ENCODE measurements around the gene SNRNP25.
"Not testable (repeated sequence)": the region's sequence is repeated elsewhere in the genome, so short reads cannot be mapped to it uniquely, and the experiment has no call there.

DNA sequence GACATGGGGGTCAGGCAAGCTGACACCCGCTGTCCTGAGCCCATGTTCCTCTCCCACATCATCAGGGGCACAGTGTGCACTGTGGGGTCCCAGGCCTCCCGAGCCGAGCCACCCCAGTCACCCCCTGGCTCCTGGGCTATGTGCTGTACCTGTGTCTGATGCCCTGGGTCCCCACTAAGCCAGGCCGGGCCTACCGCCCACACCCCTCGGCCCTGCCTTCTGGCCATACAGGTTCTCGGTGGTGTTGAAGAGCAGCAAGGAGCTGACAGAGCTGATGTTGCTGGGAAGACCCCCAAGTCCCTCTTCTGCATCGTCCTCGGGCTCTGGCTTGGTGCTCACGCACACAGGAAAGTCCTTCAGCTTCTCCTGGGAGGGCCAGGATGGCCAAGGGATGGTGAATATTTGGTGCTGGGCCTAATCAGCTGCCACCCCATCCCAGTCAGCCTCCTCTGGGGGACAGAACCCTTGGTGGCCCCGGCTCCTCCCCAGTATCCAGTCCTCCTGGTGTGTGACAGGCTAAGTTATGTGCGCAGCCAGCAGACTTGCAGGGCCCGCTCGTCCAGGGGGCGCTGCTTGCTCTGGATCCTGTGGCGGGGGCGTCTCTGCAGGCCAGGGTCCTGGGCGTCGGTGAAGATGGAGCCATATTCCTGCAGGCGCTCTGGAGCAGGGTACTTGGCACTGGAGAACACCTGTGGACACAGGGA is 36.4 kb upstream of the SNRNP25 start:
- TF ChIP-seq EZH2 (optimal IDR thresholded peaks at IDR 0.05; ENCODE audit: low read depth, low read length); EZH2phosphoT487 (IDR thresholded peaks at IDR 0.05; ENCODE audit: low read length): not testable (repeated sequence)
